Type B pancreatic cell (in vitro differentiated cells): ENCODE measurements around the gene SNX5. TPM values are rescaled to one million over a fixed set of nuclear protein-coding genes. Genes with fewer than 3 reads are reported as not detected.
A peak's percentile ranks its signal among the peaks of the same experiment; 100 is the strongest.

Experiments used
- DNase-seq: peaks from one replicate; pipeline ENCODE4 v3.0.0; 2021; ENCODE audit warnings: mixed read lengths; ENCODE audit not compliant: unreplicated experiment; ENCODE audit errors: extremely low spot score
- H3K27ac Mint-ChIP-seq: 2 replicates; pipeline ENCODE4 v1.8.0; 2021; ENCODE audit warnings: mild to moderate bottlenecking, mixed read lengths
- H3K27me3 Mint-ChIP-seq: 2 replicates; pipeline ENCODE4 v1.8.0; 2021; ENCODE audit warnings: mixed read lengths
- H3K36me3 Mint-ChIP-seq: 2 replicates; pipeline ENCODE4 v1.8.0; 2021; ENCODE audit warnings: mixed read lengths
- H3K4me1 Mint-ChIP-seq: one replicate; pipeline ENCODE4 v1.8.0; 2021; ENCODE audit warnings: mixed read lengths; ENCODE audit not compliant: unreplicated experiment
- H3K4me3 Mint-ChIP-seq: 2 replicates; pipeline ENCODE4 v1.8.0; 2021; ENCODE audit warnings: mild to moderate bottlenecking, mixed read lengths
- H3K9me3 Mint-ChIP-seq: 2 replicates; pipeline ENCODE4 v1.8.0; 2021; ENCODE audit warnings: mixed read lengths
- CTCF ChIP-seq: fragments of 200-600 bp; sonication (generic); conservative IDR thresholded peaks from 2 replicates; pipeline ENCODE4 v1.5.0; 2021; ENCODE audit warnings: antibody characterized with exemption, mild to moderate bottlenecking
- total RNA-seq: library from RNA; stranded (reverse); gene quantifications from 2 replicates; pipeline ENCODE4 v1.2.1, GENCODE V29; 2021; ENCODE audit warnings: low replicate concordance

SNX5 gene
- total RNA-seq, 1 donor from 2014 or later = 115 TPM

- Mint-ChIP-seq H3K9me3 (no peaks in the 10 kb centered on the region), H3K4me1 (peaks cover 30% of the 10 kb centered on the region), H3K27me3 (no peaks in the 10 kb centered on the region), H3K36me3 (peaks cover 28% of the 10 kb centered on the region), H3K4me3 (peak overlapping the region; percentile 97), H3K27ac (peak overlapping the region; percentile 99)
- DNase-seq = no peak
- no peak for TF ChIP-seq CTCF
Measured at GRCh38 chr20:17972121-17972520, 3.5 kb upstream of the SNX5 start.

DNA sequence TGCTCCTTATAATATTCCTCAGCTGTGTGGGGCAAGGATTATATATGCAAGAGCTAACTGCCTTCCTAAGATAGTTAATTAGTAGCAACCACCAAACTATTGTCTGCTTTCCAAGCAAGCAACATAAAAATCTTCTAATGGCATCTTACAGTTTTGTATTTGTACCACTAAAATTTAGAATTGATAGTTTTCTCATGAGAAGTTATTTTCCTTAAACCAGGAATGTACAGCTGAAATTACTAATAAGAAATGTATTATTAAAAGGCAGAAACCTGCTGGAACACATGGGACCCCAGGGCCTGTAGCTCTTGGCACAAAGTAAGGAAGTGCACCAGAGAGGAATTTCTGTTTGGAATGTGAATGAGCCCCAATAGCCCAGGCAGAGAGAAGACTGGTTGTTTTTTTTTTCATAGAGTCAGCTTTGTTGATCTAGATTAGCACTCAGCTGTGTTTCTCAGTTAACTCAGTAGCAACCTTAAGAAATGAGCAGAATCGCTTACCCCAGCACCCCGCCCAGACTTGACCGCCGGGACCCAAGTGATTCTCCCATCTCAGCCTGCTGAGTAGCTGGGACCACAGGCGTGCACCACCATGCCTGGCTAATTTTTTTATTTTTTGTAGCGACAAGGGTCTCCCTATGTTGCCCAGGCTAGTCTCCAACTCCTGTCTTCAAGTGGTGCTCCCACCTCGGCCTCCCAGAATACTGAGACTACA, 2.9 kb upstream of the SNX5 start:
- peak overlapping the region; percentile 97 for H3K4me3 Mint-ChIP-seq
- DNase-seq = no peak
- H3K27ac Mint-ChIP-seq = peak overlapping the region; percentile 99
- no peaks in the 10 kb centered on the region for H3K9me3 Mint-ChIP-seq
- H3K36me3 Mint-ChIP-seq = peaks cover 25% of the 10 kb centered on the region
- no peaks in the 10 kb centered on the region for H3K27me3 Mint-ChIP-seq
- H3K4me1 Mint-ChIP-seq = peaks cover 35% of the 10 kb centered on the region
- no peak for TF ChIP-seq CTCF

- Mint-ChIP-seq H3K36me3 (peaks cover 18% of the 10 kb centered on the region), H3K4me3 (peak overlapping the region; percentile 97), H3K9me3 (no peaks in the 10 kb centered on the region), H3K27me3 (no peaks in the 10 kb centered on the region), H3K4me1 (peaks cover 48% of the 10 kb centered on the region), H3K27ac (peak overlapping the region; percentile 99)
- no peak for DNase-seq
- no peak for TF ChIP-seq CTCF
Measured at GRCh38 chr20:17969884-17970409, 1.4 kb upstream of the SNX5 start.

DNA sequence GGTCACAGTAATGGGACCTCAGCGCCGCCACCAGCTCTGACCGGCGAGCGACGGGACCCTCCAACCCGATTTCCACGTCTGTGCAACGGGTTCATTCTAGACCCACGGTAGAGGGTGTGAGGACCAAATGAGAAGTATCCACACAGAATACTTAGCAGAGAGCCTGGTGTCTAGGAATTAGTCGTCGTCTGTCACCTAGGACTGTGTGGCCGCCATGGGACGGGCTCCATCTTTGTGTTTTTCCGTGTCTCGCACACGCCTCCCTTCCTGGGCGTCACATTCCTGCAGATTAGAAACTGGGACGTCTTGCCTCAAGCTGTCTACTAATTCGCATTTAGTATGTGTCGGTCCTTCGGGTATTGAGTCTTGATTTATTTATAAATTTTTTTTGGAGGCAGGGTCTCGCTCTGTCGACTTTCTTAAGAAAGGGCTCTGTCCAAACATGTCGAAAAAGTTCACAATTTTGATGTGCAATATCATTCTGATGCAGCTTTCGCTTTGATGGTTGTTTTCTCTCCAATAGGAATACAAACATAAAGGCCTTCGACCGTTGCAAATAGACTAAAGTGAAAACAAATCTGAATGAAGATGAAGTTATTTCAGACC, 787 bp upstream of the SNX5 start:
- Mint-ChIP-seq H3K36me3 (peaks cover 19% of the 10 kb centered on the region), H3K27ac (peak overlapping the region; percentile 99), H3K9me3 (no peaks in the 10 kb centered on the region), H3K4me1 (peaks cover 49% of the 10 kb centered on the region), H3K27me3 (no peaks in the 10 kb centered on the region), H3K4me3 (peak overlapping the region; percentile 97)
- no peak for TF ChIP-seq CTCF
- DNase-seq = no peak

- DNase-seq = no peak
- H3K4me1 Mint-ChIP-seq = peaks cover 57% of the 10 kb centered on the region
- no peak for TF ChIP-seq CTCF
Measured at GRCh38 chr20:17967521-17968365, 851 bp downstream of the SNX5 start.

More at GRCh38 chr20:17967521-17968365, 851 bp downstream of the SNX5 start:
- Mint-ChIP-seq H3K27ac (peak overlapping the region; percentile 99), H3K27me3 (no peaks in the 10 kb centered on the region), H3K36me3 (peaks cover 23% of the 10 kb centered on the region), H3K9me3 (no peaks in the 10 kb centered on the region), H3K4me3 (peak overlapping the region; percentile 97)
